ENCODE measurements around the gene NFRKB.

The NFRKB gene

DNA sequence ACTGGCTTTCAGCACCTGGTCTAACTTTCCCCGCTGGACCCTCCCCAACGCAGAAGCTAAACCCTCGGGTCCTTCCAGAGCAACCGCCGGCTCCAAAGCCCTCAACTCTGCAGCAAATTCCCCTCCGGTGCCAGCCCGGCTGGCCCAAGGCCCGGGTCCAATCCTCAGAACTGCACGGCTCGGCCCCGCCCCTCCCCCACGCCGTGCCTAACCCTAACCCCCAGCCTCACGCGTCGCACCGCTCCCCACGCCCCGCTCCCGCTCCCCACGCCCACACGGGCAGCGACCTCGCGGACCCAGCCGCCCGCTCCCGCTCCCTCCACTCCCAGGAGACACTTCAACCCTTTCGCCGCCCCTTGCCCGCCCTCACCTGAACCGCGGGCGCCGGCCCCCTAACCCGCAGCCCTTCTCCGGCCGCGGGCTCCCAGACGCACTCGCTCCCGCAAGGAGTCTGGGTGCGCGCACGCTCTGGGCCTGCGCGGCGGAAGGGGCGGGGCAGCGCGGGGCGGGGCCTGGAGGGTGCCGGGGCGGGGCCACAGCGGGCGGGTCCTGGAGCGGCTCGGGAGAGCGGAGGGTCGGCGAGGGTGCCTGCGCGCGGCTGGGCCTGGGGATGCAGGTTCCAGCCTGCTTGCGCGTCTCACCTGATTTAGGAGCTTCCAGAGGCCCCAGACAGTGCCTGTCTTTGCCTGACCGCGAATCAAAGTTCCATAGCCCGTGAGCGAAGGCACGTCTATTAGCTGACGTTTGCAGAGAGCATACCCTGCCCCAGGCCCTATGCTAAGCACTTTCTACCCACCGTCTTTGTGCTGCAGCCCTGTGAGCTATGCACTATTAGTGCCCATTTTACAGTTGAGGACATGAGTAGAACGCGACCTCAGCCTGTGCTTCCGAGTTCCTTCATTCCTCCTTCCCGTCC lies at the start of gene NFRKB:
Gene NFRKB, minus strand, starts transcription at position 453 of the 916 bp plus-strand sequence. CDS start 2,729 bp downstream, outside the sequence.
- peak in 55 of 56 donors; percentile 23 to 90 (median 75) for DNase-seq

GRCh38 chr11:129944696-129945095 lies 49.3 kb upstream of the NFRKB start:
- DNase-seq, result no peak

- no peak for DNase-seq
Observed at GRCh38 chr11:129943036-129943435, 47.7 kb upstream of the NFRKB start.

GRCh38 chr11:129939510-129939909 lies 44.1 kb upstream of the NFRKB start:
- no peak for DNase-seq

GRCh38 chr11:129938764-129939163 lies 43.4 kb upstream of the NFRKB start:
- DNase-seq, result no peak

- no peak for DNase-seq
Observed at GRCh38 chr11:129937592-129938238, 42.3 kb upstream of the NFRKB start.

GRCh38 chr11:129935723-129936122 lies 40.3 kb upstream of the NFRKB start:
- no peak for DNase-seq

DNA sequence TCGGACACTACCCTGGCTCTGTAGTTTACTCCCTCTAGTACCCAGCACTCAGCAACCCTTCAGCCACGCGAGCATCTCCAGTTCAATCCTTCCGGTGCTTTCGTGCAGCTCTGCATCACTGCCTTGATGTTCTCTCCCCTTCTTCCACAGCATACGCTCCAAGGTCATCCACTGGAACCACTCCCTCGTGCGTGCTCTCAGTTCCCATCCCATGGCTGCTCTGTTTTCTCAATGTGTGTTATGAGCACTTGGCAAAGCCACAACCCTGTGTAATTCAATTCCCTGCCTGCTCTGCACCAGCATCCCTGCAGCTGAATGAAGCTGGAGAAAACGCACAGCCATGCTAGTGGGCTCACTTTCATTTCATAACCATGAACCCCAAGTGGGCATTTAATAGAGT lies 38.5 kb upstream of the NFRKB start:
- no peak for DNase-seq

DNA sequence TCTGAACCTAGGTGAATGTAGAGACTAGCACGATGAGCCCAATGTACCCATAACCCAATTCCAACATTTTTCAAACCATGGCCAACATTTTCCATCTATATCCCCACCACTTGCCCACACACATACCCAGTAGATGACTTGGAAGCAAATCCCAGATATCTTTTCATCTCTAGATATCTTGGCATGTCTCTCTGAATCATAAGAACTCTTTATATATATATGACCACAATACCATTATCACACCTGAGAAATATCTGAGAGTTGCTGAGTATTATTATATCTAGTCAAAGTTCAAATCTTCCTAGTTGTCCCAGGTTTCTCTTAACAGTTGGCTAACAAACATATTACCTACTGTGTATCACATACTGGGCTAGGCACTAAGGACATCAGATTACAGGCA lies 37.9 kb upstream of the NFRKB start:
- no peak for DNase-seq

DNA sequence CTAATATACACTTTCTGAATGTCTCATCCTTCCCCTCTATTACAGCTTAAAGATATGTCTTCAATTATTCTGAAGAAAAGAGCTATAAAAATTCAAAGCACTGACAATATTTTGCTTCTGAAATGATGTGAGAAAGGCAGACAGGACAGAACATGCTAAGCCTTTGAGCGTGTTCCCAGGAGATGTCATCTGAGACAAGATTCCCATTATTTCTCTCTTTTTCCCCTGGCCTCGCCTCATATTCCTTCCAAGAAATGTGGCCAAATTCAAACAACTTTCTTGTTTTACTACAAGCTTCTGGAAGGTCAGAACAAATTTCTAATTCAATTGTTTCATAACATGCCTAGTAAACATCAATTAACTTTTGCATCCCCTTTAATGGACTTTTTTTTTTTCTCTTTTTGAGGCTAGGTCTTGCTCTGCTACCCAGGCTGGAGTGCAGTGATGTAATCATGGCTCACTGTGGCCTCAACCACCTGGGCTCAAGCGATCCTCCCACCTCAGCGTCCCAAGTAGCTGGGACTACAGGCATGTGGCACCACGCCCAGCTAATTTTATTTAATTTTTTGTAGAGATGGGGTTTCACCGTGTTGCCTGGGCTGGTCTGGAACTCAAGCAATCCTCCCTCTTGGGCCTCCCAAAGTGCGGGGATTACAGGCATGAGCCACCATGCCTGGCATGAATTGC lies 37.1 kb upstream of the NFRKB start:
- DNase-seq, result no peak

- DNase-seq, result no peak
Observed at GRCh38 chr11:129930743-129931142, 35.4 kb upstream of the NFRKB start.

DNA sequence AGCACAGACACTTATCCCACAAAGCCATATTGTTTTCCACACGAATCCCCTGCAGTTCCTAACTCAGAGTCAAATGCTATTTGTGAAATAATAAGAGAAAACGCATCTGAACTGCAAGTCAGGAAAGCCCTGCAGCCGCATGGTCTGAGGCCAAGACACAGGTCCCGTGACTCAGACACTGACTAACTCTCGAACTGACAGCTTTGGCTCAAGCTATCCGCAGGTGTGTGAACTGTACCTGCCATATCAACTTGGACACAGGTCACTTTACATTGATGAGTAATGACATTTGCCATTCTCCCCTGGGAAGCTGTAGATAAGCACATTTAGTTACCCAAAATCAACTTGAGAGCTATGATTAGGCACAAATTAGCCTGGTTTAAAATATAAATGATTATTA lies 34.9 kb upstream of the NFRKB start:
- DNase-seq, result no peak

GRCh38 chr11:129929721-129930120 lies 34.3 kb upstream of the NFRKB start:
- DNase-seq, result no peak

DNA sequence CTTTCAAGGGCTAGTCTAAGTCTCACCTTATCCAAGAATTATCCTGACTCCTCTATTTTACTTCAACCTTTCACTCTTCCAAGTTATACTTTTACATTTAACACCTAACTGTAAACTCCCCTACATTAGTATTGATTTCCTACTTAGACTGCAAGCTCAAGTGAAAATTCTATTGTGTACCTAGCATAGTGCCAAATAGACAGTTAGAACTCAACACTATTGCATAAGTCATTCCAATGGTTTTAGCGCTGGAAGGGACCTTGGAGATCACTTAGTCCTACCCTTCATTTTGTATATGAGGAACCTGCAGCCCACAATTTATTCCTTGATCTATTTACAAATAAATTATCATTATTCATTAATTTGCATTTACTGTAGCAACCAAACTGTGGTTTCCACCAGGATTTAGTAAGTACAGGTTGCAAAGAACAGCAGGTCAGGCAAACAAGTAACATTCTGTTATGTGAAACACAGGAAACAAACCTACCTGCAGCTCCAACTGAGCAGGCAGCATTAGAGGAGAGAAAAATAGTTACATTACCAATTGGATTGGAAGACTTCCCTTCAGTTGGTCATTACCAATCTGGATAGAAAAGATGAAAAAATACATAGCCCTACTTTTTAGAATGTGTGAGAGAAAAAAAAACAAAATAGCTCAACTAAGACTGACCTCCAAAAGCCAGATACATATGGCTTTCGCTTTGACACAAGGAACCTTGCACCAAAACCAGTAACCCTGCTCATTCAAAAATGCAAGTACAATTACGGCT lies 33.7 kb upstream of the NFRKB start:
- DNase-seq, result no peak

DNA sequence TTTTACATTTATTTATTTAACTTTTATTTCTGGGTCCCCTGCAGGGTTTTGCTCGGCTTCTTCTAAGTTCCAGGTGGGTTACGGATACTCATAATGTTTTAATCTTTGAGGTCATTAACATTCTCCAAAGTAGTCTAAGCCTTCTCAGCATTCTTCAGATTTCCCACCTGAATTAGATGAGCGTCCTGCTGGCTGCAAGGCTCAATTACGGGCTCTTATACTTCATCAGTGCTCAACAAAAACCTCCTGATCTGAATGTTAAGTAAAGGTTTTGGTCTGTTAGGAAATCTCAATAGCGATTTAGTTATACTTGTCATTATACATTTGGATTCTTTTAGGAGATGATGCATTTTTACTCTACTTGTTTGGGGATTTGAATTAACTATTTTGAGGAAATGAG lies 27.3 kb upstream of the NFRKB start:
- DNase-seq, result no peak

DNA sequence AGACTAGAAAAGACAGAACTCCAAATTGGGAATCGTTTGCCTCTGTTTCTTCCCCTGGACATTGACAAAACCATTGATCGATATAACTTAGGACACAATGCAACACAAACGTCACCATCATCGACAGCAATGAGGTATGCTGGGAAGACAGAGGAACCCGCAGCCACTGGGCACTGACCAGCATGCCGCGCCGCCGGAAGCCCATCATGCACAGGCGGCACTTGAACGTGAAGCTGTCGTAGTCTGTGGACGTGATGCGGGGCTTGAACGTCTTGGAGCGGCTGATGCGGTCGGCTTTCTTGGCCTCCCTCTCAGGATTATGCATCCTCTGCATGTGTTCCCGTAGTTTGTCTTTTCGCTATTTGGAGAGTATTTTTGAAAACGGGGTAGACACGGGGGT lies 23.0 kb upstream of the NFRKB start:
- no peak for DNase-seq

DNA sequence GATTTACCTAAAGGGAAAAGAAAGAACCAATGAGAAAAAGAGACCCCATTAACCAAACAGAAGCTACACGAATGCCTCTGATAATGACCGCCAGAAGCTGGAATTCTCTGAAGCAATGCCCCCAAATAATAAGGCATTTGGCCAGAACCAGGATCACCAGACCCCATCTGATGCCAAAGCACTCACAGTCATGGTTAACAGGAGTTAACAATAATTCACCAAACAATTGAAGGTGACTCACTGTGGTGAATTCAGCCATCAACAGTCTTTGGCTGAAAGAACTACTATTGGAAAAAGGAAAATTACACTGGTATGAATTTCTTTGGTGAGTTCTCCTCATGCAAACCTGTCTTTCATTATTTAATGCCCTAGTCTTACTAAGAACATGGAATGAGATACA lies 21.9 kb upstream of the NFRKB start:
- DNase-seq, result no peak

DNA sequence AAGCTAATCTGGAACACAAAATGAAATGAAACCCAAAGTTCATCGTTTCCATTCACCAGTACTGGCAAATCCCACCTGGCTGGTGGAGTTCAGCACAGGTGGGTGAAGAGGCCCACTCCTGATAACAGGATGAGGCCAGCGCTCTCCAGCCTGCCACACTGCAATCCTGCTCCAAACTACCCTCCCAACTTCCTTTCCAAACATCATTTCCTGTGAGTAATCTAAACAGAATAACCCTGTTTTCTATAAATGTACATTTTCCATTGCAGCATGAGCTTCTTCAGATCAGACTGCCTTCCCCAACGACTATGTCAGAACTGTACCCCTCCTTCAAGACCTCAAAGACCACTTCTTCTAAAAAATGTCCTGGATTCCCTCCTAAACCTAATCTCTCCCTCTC lies 15.9 kb upstream of the NFRKB start:
- DNase-seq, result no peak

DNA sequence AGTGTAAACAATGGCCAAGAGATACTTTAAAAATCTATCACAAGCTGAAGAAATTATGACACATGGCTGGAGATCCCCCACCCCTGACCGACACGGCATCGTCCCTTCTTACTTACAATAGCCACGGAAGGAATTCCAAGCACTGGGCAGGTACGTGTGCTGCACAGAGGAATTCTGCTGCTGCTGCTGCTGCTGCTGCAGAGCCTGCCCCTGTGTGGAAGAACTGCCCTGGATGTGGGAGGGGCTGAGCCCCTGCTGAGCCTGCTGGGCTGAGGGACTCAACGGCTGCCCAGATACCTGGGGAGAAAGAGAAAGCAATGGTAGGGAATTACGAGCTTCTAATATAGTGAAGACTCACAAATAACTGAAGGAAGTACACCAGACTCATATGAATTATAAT lies 15.0 kb upstream of the NFRKB start:
- DNase-seq, result no peak

- no peak for DNase-seq
Observed at GRCh38 chr11:129905402-129905801, 10.0 kb upstream of the NFRKB start.

DNA sequence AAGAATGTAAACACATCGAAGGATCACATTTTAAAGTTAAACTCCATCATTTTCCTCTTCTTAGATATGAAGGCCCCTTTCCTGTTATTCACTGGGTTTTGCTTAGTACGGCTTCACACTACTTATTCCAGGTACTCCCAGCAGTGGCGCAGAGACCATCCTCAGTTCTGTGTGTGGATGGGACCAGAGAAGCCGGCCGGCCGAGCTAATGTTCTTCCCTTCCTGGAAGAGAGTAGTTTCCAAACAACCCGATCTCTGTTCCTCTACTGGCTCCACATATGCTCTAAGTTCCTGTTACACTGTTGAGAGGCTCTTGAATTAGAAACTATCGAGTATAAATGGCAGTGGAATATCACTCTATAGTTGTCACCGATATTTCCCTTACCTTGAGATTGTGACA lies 684 bp upstream of the NFRKB start:
- peak in 4 of 56 donors; percentile 6 to 33 (median 17) for DNase-seq

Data from amygdala (tissue), 56 donors.